ENCODE results near the gene DOCK10.

The DOCK10 gene

DNA sequence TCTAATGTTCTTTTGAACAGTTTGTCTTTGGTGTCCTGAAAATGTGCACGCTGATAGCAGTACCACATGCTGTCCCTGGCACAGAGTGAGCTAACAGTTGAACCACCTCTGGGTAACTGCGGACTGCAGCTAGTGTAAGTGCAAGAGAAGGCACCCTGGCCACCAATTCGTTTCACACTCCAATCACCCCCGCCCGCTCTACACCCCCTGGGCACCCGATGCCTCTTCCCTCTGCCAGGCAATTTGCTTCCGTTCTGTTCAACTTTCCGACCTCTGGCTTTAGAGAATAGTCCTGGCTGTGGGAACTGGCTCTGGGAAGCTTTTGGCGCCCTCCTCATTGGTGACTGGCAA is 1.4 kb downstream of the DOCK10 start:
- no peak for DNase-seq

DNA sequence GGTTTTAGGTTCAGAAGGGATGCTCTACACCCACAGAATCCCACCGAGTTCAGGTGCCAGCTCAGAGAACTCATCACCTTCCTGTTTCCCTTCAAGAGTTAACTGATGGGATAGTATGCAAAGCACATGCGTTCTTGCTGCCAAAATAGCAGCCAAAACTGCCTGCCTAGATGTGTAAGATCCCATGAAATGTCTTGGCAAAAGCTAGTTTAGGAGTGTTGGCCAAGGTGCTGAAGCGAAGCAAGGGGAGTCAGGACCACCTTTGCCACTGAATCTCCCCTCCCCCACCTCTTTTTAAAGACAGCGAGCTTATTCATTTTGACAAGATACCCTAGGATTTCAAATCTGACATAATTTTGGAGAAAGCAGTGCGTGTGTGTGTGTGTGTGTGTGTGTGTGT is 2.1 kb downstream of the DOCK10 start:
- no peak for DNase-seq

DNA sequence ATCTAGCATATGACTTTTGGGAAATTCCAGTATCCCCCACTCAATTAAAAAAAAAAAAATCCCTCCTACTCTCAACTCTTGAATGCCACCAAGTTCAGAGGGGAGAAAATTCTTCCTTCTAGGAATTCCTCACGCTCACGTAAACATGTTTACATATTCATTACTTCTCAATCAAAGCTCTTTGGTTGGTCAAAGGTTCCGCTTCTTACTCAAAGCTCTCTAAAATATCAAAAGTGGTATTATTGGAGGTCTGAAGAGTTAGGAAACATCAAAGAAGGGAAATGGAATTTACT is 4.1 kb downstream of the DOCK10 start:
- no peak for DNase-seq

DNA sequence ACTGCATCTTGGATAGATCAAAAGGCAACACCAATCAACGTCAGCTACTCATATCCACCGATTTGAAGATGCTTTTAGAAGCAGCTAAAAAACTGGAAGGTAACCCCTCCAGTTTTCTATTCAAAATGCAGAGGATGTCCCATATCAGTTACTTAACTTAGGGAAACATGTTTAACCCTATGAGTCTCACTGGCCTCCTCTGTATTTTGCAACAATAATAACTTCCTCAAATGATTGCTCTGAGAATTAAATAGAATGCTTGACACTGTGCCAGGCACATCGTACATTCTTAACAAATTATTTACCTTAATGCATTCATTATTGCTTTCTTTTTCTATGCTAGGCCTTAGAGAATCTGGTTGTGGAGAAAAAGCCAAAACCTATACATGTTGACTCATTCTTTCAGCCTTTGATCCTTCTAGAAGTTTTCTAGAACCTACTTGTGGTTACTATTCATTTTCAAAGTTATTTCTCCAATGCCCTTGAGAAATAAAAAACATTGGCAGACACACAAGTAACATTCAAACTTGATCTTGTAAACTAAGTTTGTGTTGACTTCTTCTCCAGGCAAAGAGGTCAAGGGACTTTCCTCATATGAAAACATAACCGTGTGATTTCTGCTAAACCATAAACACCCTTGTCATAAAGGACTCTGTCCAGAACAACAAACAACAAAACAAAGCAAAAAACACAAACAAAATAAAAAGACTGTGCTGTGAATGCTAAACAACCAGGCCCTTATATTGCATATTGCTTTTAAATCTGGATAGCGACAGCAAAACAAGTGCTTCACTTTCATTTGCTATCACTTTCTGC is 4.6 kb downstream of the DOCK10 start:
- no peak for DNase-seq

DNA sequence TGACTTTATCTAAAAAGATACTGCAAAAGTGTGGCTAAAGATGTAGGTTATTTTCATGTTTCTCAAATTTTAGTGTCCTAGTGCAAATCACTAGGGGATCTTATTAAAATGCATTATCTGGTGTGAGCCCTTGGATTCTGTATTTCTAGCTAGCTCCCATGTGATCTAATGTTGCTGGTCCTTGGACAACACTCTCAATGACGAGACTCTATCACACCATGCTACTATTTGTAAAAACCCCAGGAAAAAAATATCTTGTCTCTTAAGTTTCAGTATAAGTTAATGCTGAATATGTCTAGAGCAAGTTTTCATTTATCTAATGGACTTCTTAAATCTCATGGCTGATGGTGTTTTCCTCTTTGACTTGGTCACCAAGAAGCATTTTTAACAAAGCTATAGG is 5.8 kb downstream of the DOCK10 start:
- no peak for DNase-seq

DNA sequence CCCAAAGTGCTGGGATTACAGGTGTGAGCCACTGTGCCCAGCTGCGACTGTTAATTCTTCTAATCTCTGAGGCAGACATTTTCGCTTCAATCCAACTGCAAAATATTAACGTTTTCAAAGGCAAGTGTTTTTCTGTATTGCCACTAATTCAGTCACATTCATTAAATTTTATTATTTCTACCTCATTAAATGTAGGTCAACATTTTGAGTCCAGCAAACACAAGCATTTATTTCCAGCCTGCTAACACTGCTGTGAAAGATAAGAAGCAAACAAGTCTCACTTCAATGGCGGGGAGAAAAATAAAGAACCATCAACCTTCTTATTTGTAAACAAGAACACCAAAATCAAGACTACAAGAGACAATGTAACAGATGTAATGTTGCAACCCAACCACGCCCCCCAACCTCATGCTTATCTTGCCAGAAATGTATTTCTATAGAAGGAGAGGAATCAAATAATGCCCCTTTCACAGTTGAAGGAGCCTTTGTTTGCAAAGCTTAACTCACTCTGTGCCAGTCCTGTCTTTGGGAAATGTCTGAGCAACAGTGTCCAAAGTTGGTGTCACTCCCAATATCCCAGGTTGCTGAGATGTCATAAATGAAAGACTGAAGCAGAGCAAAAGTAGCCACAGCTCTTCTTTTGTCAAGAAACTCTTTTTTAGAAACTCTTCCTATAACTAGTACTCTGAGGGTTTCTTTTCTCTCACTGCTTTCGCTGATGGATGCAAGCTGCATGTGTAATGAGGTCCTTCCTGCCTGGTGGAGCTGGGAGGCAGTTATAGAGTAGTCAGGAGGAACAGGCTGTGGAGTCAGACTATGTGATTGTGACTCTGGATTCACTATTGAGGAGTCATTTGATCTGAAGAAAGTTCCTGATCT is 8.6 kb downstream of the DOCK10 start:
- DNase-seq: no peak

DNA sequence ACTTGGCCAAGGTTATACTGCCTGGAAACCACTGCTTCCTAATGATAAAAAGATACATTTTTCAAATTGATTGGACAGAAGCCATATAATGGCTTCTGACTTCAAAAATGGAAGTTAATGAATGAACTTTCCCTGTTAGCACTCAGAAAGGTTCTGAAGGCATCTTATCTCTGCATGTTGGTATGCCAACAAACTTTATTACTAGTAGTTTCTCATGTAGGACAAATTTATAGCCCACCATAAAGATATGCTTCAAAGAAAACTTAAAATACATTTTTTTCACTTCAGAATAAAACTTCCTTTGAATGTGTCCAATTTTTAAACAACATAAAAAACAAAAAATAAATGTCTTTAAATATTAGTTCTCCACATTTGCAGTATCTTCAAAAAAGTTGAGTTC is 10.0 kb downstream of the DOCK10 start:
- DNase-seq: no peak

DNA sequence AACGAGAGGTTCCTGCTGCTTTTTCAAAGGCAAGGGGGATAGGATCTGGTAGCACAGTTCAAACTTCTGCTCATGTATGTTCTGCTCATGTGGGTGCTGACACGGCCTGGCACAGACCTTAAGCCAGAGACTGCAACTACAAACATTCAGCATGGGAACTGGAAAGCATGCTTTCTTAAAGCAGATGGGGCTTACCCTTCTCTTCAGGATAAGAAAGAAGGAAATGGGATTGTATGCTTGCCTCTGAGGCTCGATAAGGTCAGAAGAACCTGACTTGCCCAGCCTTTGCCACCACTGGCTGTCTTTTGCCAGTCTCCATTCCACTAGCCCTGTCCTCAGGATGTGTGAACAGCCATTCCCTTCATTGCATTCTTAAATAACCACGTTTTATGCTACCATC is 10.7 kb downstream of the DOCK10 start:
- no peak for DNase-seq

DNA sequence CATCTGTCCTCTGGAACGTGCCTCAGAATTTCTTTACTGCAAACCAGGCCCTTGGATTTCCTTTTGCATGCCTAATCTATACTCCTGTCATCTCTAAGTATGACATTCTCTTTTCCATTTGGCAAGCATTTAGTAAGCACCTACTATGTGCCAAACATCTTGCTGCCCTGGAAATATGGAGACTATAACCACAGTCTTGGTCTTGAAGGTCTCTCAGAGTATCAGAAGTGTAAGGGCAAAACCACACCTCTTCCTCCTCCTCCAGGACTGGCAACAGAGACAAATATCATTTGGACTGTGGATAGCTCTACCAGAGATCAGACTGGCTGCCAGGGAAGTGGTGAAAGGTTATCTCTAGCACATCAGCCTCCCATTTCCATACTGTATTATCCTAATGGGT is 11.4 kb downstream of the DOCK10 start:
- DNase-seq: no peak

DNA sequence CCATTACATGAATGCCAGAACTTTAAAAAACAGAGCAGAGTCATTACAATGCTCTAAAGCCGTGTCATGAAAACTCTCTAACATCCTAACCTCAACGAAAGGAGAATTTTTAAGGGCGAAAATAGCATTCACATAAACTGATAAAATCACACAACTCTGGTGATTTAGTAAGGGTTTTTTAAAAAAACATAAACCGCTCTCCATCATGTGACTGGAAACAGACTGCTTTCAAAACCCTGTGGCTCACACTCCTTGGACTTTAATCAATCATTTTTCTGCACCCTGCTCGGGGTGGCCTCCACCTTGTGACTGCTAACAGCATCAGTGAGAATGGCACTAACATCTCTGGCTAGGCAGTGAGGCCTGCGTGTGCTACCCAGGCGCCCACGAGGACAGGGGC is 12.1 kb downstream of the DOCK10 start:
- no peak for DNase-seq

DNA sequence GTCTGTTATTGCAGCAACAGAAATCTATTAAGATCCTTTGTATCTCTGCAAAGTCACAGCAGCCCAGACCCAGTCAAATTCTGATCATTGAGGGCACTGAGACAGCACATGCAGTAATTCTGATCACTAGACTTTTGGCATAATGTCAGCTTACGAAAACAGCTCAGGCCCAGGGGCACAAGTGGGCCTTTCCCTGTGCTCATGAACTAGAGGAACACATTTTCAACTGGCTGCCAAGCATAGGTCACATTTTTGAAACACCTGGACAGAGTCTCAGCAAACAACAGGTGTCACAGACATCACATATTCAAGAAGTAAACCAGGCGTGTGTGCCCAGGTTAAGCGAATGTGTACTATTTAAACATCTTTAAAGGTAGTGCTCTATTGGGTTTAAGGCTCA is 13.7 kb downstream of the DOCK10 start:
- DNase-seq: no peak

DNA sequence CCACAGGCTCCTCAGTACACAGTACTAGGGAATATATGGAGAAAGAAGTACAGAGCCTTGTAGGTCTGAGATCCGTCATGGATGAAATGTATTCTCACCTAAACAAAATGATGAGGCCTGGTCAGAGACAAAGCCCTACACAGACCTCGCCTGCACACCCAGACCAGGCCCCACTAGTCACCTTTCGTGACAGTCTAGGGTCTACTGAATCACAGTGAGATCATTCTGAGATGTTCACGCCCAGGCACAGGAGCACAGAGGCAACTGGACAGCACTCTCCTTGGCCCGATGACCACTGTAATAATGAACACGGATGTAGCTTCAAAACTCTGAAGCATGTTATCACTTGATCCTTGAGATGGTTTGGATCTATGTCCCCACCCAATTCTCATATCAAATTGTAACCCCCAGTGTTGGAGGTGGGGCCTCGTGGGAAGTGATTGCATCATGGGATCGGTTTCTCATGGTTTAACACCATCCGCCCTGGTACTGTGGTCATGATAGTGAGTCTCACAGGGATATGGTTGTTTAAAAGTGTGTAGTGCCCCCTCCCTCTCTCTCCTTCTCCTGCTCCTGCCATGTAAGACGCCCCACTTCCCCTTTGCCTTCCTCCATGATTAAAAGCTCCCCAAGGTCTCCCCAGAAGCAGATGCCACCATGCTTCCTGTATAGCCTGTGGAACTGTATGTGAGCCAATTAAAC is 15.1 kb downstream of the DOCK10 start:
- DNase-seq: no peak

DNA sequence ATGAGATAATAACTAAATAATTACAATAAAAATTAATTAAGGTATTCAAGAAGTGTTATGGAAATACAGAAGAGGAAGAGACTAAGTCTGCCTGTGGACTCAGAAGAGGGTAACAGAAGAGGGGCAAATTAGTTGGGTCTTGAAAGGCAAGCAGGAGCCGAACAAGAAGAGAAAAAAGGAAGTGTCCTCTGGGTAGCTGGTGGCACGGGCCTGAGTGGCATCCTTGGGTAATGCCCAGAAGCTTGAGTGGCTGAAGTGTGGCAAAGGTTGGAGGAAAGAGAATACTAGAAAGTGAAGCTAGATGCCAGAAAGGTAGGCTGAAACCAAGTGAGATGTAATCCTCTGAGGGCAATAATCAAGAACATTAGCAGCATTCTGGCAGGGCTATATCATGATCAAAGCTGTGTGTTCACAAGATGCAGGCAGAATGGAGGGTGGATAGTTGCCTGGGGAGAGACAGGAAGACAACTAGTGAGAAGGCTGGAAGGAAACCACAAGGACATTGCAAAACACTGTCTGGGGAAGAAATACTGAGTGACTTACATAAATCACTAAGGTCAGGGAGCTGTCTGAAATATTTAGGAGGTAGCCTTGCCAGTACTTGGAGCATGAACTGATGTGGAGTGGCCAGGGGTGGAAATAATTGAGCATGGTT is 16.2 kb downstream of the DOCK10 start:
- DNase-seq: no peak

DNA sequence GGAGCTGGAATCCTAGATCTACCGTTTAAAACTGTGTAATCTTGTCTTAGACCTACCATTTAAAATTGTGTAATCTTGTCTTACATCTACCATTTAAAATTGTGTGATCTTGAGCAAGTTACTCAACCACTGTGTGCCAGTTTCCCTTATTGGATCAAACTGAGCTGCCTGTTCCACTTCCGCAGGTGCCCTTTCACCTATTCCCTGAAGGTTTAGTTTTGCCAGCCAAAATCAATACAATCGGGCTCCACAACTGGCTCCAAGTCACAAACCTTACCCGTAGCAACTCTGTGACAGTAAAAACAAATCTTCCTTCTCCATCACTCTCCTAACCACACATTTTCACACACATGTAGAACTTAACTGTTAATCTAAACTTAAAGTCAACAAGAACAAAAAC is 20.1 kb downstream of the DOCK10 start:
- no peak for DNase-seq

DNA sequence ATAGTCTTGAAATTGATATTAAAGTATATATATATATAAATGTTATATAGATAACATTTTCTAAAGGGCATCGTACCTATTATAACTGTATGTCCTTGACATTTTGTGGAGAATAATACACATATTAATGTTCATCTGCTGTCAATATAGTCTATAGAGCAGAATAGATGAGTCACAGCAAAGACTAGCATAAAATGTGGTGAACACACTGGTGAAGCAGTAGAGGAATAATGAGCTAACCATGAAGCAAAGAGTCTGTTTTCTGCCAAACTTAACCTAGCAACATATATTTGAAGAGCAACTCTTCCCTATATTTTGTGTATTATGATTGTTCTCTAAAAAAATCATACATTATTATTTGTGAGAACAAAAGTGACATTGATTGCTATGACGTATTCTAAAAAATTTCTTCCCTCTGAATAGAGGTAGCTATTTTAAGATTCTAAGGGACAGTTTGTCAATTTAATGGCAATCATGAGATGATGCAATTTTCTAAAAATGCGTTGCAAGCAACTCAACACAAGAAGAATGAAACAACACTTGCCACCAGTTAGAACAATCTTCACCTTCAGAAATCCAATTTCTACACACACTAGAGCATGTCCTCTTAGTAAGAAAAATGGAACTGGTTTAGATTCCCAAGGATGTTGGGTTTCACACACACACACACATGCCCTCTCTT is 22.0 kb downstream of the DOCK10 start:
- no peak for DNase-seq

DNA sequence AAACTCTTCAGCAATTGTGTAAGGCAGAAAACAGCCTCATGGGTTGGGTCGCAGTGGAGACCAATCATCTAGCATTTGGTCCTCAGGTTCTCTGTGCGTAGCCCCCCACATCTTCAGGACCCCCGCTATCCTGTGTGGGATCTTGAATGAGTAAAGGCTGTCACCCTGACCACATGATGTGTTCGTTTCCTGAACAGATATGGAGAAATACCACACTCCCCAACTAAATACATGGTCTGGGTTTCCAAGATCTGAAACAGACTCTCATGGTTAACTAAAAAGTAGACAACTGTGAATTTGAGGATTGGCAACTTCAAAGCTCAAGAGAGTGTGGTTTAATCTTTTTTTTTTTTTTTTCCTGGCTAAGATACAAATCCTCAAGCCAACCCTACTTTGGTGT is 23.2 kb downstream of the DOCK10 start:
- DNase-seq: no peak

DNA sequence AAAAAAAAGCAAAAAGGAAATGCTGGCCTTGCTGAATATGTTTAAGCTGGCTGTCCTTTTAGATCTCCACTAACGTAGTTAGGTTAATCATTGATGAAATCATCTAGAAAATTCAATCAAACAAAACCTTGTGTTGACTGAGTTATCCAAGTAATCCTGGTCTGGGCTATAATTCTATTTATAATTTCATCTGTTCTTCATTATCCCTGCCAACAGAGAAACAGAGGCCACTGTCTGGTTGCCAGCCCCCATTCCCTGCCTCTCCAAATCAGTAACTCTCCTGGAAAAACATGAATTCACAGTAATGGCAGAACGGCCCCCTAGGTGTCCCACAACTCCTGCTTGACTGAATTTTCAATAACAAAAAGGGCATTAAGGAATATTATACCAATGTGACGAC is 24.6 kb downstream of the DOCK10 start:
- no peak for DNase-seq

DNA sequence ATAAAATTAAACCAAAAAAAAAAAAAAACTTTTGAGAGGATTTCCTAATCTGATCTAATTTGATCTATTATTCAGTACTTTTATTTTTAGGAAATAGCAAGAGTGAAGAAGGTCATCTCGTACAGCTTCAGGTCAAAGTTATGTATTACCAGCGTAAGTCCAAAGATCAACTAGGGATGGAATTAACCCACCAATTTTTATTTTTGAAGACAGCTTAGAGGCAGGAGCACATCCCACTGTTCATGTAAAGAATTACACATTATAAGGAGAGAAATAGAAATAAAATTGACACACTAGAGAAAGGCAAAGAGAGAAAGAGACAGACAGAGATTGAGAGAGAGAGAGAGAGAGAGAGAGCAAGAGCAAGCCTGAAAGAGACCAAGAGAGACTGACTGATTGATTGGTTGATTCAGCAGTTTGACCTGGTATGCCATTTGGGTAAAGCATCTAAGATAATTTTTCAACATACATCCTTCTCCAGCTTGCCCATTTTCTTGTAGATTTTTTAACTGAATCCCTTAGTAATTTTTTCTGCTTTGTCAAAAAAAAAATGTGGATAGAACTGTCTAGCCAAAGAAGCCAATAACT is 25.1 kb downstream of the DOCK10 start:
- no peak for DNase-seq

DNA sequence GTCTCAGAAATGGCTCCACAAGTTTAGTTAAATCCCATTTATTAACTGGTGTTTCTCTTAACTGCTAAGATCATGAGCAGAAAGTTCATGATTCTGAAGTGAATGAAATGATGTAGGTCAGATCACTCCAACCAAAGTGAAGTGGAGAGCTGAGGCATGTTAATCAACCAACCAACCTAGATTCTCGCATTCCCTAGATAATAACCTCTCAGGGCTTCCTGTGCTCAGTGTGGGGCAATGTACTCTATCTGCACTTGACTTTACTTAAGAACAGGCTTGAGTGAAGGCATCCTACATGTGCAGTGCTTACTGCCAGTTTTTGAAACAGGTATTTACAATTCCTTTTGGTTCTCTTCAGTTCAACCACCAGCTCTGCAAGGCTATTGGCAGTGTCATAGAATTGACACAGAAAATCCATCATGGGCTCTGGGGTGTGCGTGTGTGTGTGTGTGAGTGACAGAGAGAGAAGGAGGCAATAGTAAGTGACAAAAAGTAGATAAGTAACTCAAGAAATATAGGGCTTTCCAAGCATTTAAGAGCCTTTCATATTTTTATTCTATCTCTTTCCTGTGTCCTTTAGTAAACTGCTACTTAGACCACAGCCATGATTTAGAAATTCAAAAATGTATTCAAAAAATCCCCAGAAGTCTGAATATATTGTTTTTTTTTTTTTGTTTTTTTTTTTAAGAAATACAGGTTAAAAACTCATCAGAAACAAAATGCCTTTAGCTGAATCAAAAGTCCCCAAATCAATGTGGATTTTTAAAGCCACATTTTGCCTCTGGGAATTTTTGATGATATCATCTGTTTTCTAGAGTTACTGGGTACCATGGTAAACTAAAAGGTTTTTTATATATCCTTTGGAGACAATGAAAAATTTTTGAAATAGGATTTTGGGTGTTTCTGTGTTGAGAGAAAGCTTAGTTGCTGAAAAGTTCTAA is 28.6 kb downstream of the DOCK10 start:
- DNase-seq: no peak

DNA sequence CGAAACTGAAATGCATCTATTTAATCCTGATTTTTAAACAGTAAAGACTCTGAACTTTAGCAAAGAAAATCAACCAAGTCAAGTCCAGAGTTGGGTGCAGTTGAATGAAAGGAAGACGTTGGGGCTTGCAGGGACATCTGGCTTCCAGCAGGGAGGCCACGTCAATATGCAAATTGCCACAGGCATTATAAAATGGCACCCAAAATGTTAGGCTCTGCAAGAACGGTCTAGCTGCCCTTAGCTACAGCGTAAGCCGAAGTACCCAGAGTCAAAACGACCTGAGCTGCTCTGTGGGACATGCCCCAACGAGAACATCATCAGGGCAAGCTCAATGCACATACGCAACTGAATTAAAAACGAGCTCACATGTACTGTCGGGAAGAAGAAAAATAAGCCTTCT is 30.7 kb downstream of the DOCK10 start:
- no peak for DNase-seq

DNA sequence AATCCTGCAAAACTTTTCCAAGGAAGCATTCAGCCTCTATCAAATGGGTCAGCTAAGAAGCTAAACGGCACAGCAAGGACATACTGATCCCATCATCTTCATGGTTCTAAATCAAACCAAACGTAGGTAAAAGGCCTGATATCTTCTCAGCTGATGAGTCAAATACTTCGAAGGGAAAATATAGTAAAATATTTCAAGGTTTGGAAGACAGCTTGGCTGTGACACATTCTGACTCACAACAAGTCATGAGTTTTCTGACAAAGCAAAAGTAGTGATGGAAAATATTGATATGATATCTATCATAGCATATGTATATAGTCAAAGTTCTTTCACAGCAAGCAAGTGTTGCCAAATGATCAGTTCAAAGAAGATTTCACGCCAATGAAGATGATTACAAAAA is 31.5 kb downstream of the DOCK10 start:
- DNase-seq: no peak
